PFSK-1 (cell line): Measurements from ENCODE around the gene CTNNA3.

Experiments used
- POLR2AphosphoS5 ChIP-seq: IDR thresholded peaks from 2 replicates; pipeline ENCODE4 v1.6.1; 2012; ENCODE audit warnings: low read depth, mild to moderate bottlenecking, control low read depth, low read length, moderate library complexity
- TAF1 ChIP-seq: IDR thresholded peaks from 2 replicates; pipeline ENCODE4 v1.6.1; 2012; ENCODE audit warnings: low read length, control low read depth, borderline replicate concordance; ENCODE audit not compliant: insufficient read depth
- TF ChIP-seq, protein P1 (sequence below), 2 experiments: IDR thresholded peaks; 2 replicates each; pipeline versions ENCODE4 v1.6.1 to v1.8.0; 2011 to 2012; ENCODE audit warnings: low read depth in 2 of 2, low read length in 2 of 2, control low read depth in 1 of 2, inconsistent platforms in 1 of 2, mild to moderate bottlenecking in 1 of 2, moderate library complexity in 1 of 2; ENCODE audit not compliant: insufficient read depth in 1 of 2

DNA sequence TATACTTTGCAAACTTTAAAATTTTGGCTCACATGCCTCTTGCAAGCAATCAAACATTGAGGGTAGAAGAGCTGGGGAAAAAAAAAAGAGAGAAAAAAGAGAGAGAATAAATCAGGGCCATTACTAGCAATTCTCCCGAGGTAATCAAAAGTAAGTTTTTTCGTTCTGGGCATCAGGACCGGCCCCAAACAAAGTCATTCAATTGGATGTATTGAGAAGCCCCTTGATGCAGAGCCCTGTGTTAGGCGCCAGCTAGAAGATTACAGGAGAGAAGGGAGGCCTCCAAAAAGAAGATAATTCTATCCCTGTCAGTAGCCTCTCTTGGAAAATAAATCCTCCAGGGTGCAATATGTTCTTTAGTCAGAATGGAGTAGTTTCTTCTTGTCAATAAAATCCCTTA lies 2.2 kb upstream of the CTNNA3 start:
- TF ChIP-seq, protein P1, sequence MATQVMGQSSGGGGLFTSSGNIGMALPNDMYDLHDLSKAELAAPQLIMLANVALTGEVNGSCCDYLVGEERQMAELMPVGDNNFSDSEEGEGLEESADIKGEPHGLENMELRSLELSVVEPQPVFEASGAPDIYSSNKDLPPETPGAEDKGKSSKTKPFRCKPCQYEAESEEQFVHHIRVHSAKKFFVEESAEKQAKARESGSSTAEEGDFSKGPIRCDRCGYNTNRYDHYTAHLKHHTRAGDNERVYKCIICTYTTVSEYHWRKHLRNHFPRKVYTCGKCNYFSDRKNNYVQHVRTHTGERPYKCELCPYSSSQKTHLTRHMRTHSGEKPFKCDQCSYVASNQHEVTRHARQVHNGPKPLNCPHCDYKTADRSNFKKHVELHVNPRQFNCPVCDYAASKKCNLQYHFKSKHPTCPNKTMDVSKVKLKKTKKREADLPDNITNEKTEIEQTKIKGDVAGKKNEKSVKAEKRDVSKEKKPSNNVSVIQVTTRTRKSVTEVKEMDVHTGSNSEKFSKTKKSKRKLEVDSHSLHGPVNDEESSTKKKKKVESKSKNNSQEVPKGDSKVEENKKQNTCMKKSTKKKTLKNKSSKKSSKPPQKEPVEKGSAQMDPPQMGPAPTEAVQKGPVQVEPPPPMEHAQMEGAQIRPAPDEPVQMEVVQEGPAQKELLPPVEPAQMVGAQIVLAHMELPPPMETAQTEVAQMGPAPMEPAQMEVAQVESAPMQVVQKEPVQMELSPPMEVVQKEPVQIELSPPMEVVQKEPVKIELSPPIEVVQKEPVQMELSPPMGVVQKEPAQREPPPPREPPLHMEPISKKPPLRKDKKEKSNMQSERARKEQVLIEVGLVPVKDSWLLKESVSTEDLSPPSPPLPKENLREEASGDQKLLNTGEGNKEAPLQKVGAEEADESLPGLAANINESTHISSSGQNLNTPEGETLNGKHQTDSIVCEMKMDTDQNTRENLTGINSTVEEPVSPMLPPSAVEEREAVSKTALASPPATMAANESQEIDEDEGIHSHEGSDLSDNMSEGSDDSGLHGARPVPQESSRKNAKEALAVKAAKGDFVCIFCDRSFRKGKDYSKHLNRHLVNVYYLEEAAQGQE (IDR thresholded peaks at IDR 0.05; ENCODE audit: insufficient read depth in 1 of 2, low read depth in 2 of 2, low read length in 2 of 2) = no peak
- no peak for TF ChIP-seq POLR2AphosphoS5
- no peak for TF ChIP-seq TAF1
